ENCODE results near the gene APLNR.

GRCh38 chr11:57199330-57199729 lies 37.7 kb downstream of the APLNR start:
- TF ChIP-seq CTCF (IDR thresholded peaks at IDR 0.05) (no peak), ZFX (IDR thresholded peaks at IDR 0.05; ENCODE audit: borderline replicate concordance) (no peak)
